22Rv1 (cell line): Measurements from ENCODE around the gene ARL13A.

Experiments used
- ZFX ChIP-seq: fragments of 450-650 bp; IDR thresholded peaks from 2 replicates; pipeline ENCODE4 v1.6.1; 2017; ENCODE audit warnings: antibody characterized with exemption, borderline replicate concordance
- TF ChIP-seq, protein P1 (sequence below): fragments of 450-650 bp; IDR thresholded peaks from 2 replicates; pipeline ENCODE4 v1.5.1; 2017; ENCODE audit warnings: mild to moderate bottlenecking

DNA sequence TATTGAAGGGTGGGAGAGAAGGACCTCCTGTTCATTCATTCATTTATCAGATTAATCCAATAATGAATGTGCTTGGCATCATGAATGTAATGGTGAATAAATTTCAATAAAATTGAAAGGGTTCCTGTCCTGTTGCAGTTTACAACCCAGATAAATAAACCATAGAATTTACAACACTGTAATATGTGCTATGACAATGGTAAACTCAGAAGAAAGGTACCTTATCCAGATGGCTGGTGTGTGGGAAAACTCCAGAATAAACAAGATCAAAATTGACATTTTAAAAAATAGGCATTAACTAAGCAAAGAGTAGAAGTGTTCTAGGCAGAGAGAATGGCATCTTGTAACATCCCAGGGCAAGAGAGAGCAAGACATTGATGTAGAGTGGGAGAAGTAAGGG lies 15.3 kb downstream of the ARL13A start:
- TF ChIP-seq, protein P1, sequence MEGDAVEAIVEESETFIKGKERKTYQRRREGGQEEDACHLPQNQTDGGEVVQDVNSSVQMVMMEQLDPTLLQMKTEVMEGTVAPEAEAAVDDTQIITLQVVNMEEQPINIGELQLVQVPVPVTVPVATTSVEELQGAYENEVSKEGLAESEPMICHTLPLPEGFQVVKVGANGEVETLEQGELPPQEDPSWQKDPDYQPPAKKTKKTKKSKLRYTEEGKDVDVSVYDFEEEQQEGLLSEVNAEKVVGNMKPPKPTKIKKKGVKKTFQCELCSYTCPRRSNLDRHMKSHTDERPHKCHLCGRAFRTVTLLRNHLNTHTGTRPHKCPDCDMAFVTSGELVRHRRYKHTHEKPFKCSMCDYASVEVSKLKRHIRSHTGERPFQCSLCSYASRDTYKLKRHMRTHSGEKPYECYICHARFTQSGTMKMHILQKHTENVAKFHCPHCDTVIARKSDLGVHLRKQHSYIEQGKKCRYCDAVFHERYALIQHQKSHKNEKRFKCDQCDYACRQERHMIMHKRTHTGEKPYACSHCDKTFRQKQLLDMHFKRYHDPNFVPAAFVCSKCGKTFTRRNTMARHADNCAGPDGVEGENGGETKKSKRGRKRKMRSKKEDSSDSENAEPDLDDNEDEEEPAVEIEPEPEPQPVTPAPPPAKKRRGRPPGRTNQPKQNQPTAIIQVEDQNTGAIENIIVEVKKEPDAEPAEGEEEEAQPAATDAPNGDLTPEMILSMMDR = no peak
- no peak for TF ChIP-seq ZFX
